HG02840 (cell line): ENCODE data around the gene ARID5B.

Source experiments
- ATAC-seq: cut with Tn5 transposase; IDR thresholded peaks from one replicate; pipeline ENCODE4 v1.9.1; 2021; ENCODE audit warnings: mild to moderate bottlenecking, moderate library complexity, moderate number of reproducible peaks; ENCODE audit not compliant: unreplicated experiment, low FRiP score

ARID5B gene

GRCh38 chr10:62002753-62003152, 101.3 kb downstream of the ARID5B start:
- ATAC-seq = no peak

GRCh38 chr10:62004042-62004441, 102.5 kb downstream of the ARID5B start:
- ATAC-seq = no peak

GRCh38 chr10:62005281-62005680, 103.8 kb downstream of the ARID5B start:
- no peak for ATAC-seq

GRCh38 chr10:62005687-62006086, 104.2 kb downstream of the ARID5B start:
- ATAC-seq = no peak

GRCh38 chr10:62007145-62007544, 105.6 kb downstream of the ARID5B start:
- no peak for ATAC-seq

GRCh38 chr10:62008196-62008595, 106.7 kb downstream of the ARID5B start:
- no peak for ATAC-seq

- no peak for ATAC-seq
Observed at GRCh38 chr10:62008946-62009345, 107.4 kb downstream of the ARID5B start.

- ATAC-seq = no peak
Observed at GRCh38 chr10:62010366-62010765, 108.9 kb downstream of the ARID5B start.

GRCh38 chr10:62011558-62011957, 110.1 kb downstream of the ARID5B start:
- no peak for ATAC-seq

- no peak for ATAC-seq
Observed at GRCh38 chr10:62012318-62012717, 110.8 kb downstream of the ARID5B start.

- ATAC-seq = no peak
Observed at GRCh38 chr10:62014510-62014909, 113.0 kb downstream of the ARID5B start.

- no peak for ATAC-seq
Observed at GRCh38 chr10:62015994-62016393, 114.5 kb downstream of the ARID5B start.

- peak; percentile 64 for ATAC-seq
Observed at GRCh38 chr10:62016623-62017490, 115.4 kb downstream of the ARID5B start.

GRCh38 chr10:62017491-62017870, 116.0 kb downstream of the ARID5B start:
- ATAC-seq = no peak

GRCh38 chr10:62018131-62018911, 116.8 kb downstream of the ARID5B start:
- no peak for ATAC-seq

- no peak for ATAC-seq
Observed at GRCh38 chr10:62019013-62019684, 117.7 kb downstream of the ARID5B start.

GRCh38 chr10:62019685-62020359, 118.3 kb downstream of the ARID5B start:
- no peak for ATAC-seq

GRCh38 chr10:62021128-62021665, 119.7 kb downstream of the ARID5B start:
- no peak for ATAC-seq

GRCh38 chr10:62021978-62022802, 120.7 kb downstream of the ARID5B start:
- no peak for ATAC-seq
